Gastroesophageal sphincter (tissue), 4 donors: Measurements from ENCODE around the gene GRIN1. TPM values are rescaled to one million over a fixed set of nuclear protein-coding genes. Genes with fewer than 3 reads are reported as not detected.

Experiments used
- ATAC-seq: fragments of 150-250 bp; one replicate; pipeline ENCODE4 v1.9.1; 2016; ENCODE audit warnings: mild to moderate bottlenecking, moderate library complexity
- H3K27ac ChIP-seq, 4 donors: fragments of 200-600 bp; sonication (generic) in 3 of 4; 1 replicate in 3 of 4; 2 replicates in 1 of 4; pipeline ENCODE4 v1.5.1; 2016 to 2019
- H3K27me3 ChIP-seq: fragments of 200-600 bp; sonication (generic); one replicate; pipeline ENCODE4 v1.5.1; 2019
- H3K36me3 ChIP-seq, 2 donors: fragments of 200-600 bp; sonication (generic); one replicate each; pipeline ENCODE4 v1.5.1; 2019; ENCODE audit warnings: control low read depth in 1 of 2
- H3K4me1 ChIP-seq, 3 donors: fragments of 200-600 bp; sonication (generic); 1 replicate in 2 of 3; 2 replicates in 1 of 3; pipeline ENCODE4 v1.5.1; 2016 to 2019; ENCODE audit warnings: control low read depth in 2 of 3
- H3K4me3 ChIP-seq, 2 donors: fragments of 200-600 bp; sonication (generic); one replicate each; pipeline ENCODE4 v1.5.1; 2019; ENCODE audit warnings: mild to moderate bottlenecking in 1 of 2, moderate library complexity in 1 of 2
- H3K9me3 ChIP-seq, 3 donors: fragments of 200-600 bp; sonication (generic); one replicate each; pipeline ENCODE4 v1.5.1; 2017 to 2019; ENCODE audit warnings: control low read depth in 2 of 3
- CTCF ChIP-seq, 4 experiments: fragments of 200-600 bp in 2 of 4; fragments of 450-650 bp in 2 of 4; sonication (generic) in 1 of 4; IDR thresholded peaks; one replicate each; pipeline ENCODE4 v1.5.1; 2017 to 2019; ENCODE audit warnings: antibody characterized with exemption in 4 of 4, mild to moderate bottlenecking in 2 of 4, moderate library complexity in 2 of 4
- EP300 ChIP-seq: sonication (generic); formaldehyde crosslinking; IDR thresholded peaks from one replicate; pipeline ENCODE4 v1.6.1; 2017; ENCODE audit warnings: antibody characterized with exemption, mild to moderate bottlenecking
- POLR2A ChIP-seq, 2 donors: fragments of 450-650 bp; IDR thresholded peaks; one replicate each; pipeline ENCODE4 v1.6.1; 2017; ENCODE audit warnings: antibody characterized with exemption in 2 of 2, mild to moderate bottlenecking in 2 of 2, moderate library complexity in 1 of 2
- POLR2AphosphoS5 ChIP-seq: sonication (generic); formaldehyde crosslinking; IDR thresholded peaks from one replicate; pipeline ENCODE4 v1.6.1; 2017; ENCODE audit warnings: antibody characterized with exemption
- WGBS, 2 donors: methylation state at CpG; one replicate each; pipeline ENCODE4 v1.1.5; 2018; ENCODE audit warnings: low coverage in 1 of 2; 5-methylcytosine and 5-hydroxymethylcytosine counted together
- total RNA-seq, 4 donors: library from RNA; depleted of rRNA; stranded (reverse); fragments of >200 nt; gene quantifications; one replicate each; pipeline ENCODE4 v1.1.0, GENCODE V29; 2016

Gene GRIN1
- total RNA-seq, 4 donors from 2014 or later: 0.08 to 0.13 TPM; not detected in 2

- Histone ChIP-seq H3K36me3 (no peaks in the 10 kb centered on the region), H3K27ac (no peak overlapping the region), H3K27me3 (peaks cover 78% of the 10 kb centered on the region), H3K4me1 (no peaks in the 10 kb centered on the region), H3K9me3 (no peaks in the 10 kb centered on the region), H3K4me3 (no peak overlapping the region)
- no peak for TF ChIP-seq POLR2A (IDR thresholded peaks at IDR 0.05)
- no peak for TF ChIP-seq POLR2AphosphoS5
- TF ChIP-seq CTCF (IDR thresholded peaks at IDR 0.05): no peak
- TF ChIP-seq EP300: no peak
- 30 to 45% methylated on average over 4 of the region's 34 CpGs for WGBS, 2 donors
- no peak for ATAC-seq
These were observed 11.9 kb downstream of the GRIN1 start for GRCh38 chr9:137150617-137151457.

GRCh38 chr9:137152844-137153405, 14.0 kb downstream of the GRIN1 start:
- H3K4me1 ChIP-seq: peaks cover 0 to 13% (median 6%) of the 10 kb centered on the region in 3 donors
- no peaks in the 10 kb centered on the region for H3K9me3 ChIP-seq
- no peak for TF ChIP-seq POLR2A (IDR thresholded peaks at IDR 0.05)
- TF ChIP-seq POLR2AphosphoS5: no peak
- TF ChIP-seq EP300: no peak
- TF ChIP-seq CTCF (IDR thresholded peaks at IDR 0.05): no peak
- WGBS, 2 donors: 81 to 91% methylated on average over 6 to 7 of the region's 7 CpGs
- H3K4me3 ChIP-seq: no peak overlapping the region
- no peak overlapping the region for H3K27ac ChIP-seq
- no peaks in the 10 kb centered on the region for H3K36me3 ChIP-seq
- peaks cover 78% of the 10 kb centered on the region for H3K27me3 ChIP-seq
- ATAC-seq: no peak

- peak; percentile 42 for ATAC-seq
- Histone ChIP-seq H3K4me1 (peaks cover 0 to 21% (median 6%) of the 10 kb centered on the region in 3 donors), H3K36me3 (no peaks in the 10 kb centered on the region), H3K27ac (no peak overlapping the region), H3K4me3 (peak overlapping the region in 1 of 2 donors; percentile 7), H3K27me3 (peaks cover 81% of the 10 kb centered on the region), H3K9me3 (no peaks in the 10 kb centered on the region)
- TF ChIP-seq CTCF (IDR thresholded peaks at IDR 0.05): no peak
- no peak for TF ChIP-seq POLR2AphosphoS5
- TF ChIP-seq EP300: no peak
- no peak for TF ChIP-seq POLR2A (IDR thresholded peaks at IDR 0.05)
- no CpG with 5 or more reads among the region's 65 CpGs for WGBS, 2 donors
These were observed 17.8 kb downstream of the GRIN1 start for GRCh38 chr9:137156567-137157375.

GRCh38 chr9:137157618-137158415, 18.9 kb downstream of the GRIN1 start:
- Histone ChIP-seq H3K4me1 (peaks cover 0 to 32% (median 15%) of the 10 kb centered on the region in 3 donors), H3K27me3 (peaks cover 91% of the 10 kb centered on the region), H3K4me3 (no peak overlapping the region), H3K36me3 (no peaks in the 10 kb centered on the region), H3K9me3 (no peaks in the 10 kb centered on the region), H3K27ac (no peak overlapping the region)
- WGBS, 2 donors: 16 to 48% methylated on average over 4 to 6 of the region's 19 CpGs
- ATAC-seq: no peak
- TF ChIP-seq POLR2A (IDR thresholded peaks at IDR 0.05): no peak
